ENCODE data around the gene ATAD1. TPM values are rescaled to one million over a fixed set of nuclear protein-coding genes. Genes with fewer than 3 reads are reported as not detected.
A peak's percentile ranks its signal among the peaks of the same experiment; 100 is the strongest.

Gene ATAD1
- total and polyA plus RNA-seq, 7 donors: 6.9 to 45.3 (median 28.0) TPM

GRCh38 chr10:87818505-87819288, 671 bp upstream of the ATAD1 start:
- peaks cover 0 to 39% (median 22%) of the 10 kb centered on the region in 4 donors for H3K4me1 ChIP-seq
- peak overlapping the region; percentile 63 to 70 (median 67) for H3K4me3 ChIP-seq
- WGBS, 2 donors: 9 to 19% methylated on average over 29 of the region's 29 CpGs
- peak overlapping the region; percentile 82 to 85 (median 83) for H3K27ac ChIP-seq
- H3K27me3 ChIP-seq: no peaks in the 10 kb centered on the region
- no peaks in the 10 kb centered on the region for H3K9me3 ChIP-seq
- intact Hi-C loops (cut with DNase I): loop anchor here (2.0 kb wide), 1 partner anchor 44 kb away; the partner anchor contains the start of genes KLLN and PTEN
- no peak for TF ChIP-seq CTCF (IDR thresholded peaks at IDR 0.05)
- TF ChIP-seq POLR2AphosphoS5 (IDR thresholded peaks at IDR 0.05): no peak
- no peak for TF ChIP-seq POLR2A (IDR thresholded peaks at IDR 0.05)
- TF ChIP-seq EP300 (IDR thresholded peaks at IDR 0.05): no peak
- peak; percentile 56 for DNase-seq
- H3K36me3 ChIP-seq: no peaks in the 10 kb centered on the region

DNA sequence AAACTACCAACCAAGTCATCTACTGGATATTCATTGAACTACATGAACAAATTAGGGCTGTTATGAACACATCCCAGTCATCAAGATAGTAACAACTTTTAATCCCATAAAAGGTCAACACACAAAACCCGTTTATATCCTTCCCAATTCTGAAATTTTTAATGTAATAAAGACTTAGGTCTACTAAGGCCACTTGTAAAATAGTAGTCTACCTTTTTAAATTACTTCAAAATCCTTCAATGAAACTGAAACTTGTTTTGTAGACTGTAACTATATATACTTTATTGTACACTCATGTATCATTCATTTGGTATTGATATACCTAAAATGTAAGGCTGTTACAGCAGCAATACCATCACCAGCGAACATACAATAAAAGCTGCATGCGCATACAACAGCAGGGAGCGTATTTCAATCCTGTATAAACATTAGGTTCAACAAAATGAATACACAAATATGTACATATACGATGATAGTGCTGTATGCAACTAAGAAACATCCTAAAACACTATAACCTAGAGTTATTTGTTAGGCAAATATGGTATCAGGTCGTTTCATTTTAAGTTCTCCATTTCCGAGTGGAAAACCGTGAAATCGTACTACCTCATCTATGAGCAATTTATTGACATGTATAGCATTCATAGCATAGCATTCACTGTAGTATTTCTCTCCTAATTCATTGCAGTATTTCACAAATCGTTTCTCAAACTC, 973 bp downstream of the ATAD1 start:
- intact Hi-C loops (cut with DNase I): no loop called here
- Histone ChIP-seq H3K27ac (peak overlapping the region; percentile 82 to 85 (median 83)), H3K27me3 (no peaks in the 10 kb centered on the region), H3K36me3 (peaks cover 0 to 11% (median 0%) of the 10 kb centered on the region in 4 donors), H3K4me1 (peaks cover 0 to 39% (median 22%) of the 10 kb centered on the region in 4 donors), H3K4me3 (peak overlapping the region; percentile 63 to 70 (median 67)), H3K9me3 (no peaks in the 10 kb centered on the region)
- no peak for TF ChIP-seq EP300 (IDR thresholded peaks at IDR 0.05)
- no peak for TF ChIP-seq CTCF (IDR thresholded peaks at IDR 0.05)
- TF ChIP-seq POLR2A (IDR thresholded peaks at IDR 0.05): no peak
- TF ChIP-seq POLR2AphosphoS5 (IDR thresholded peaks at IDR 0.05): no peak
- WGBS, 2 donors: 4 to 23% methylated on average over 10 of the region's 10 CpGs
- DNase-seq: no peak

- DNase-seq: no peak
- WGBS, 2 donors: 23 to 58% methylated on average over 9 of the region's 9 CpGs
- Histone ChIP-seq H3K36me3 (peaks cover 0 to 11% (median 0%) of the 10 kb centered on the region in 4 donors), H3K9me3 (no peaks in the 10 kb centered on the region), H3K27ac (no peak overlapping the region), H3K4me3 (peak overlapping the region in 2 of 4 donors; percentile 67 to 70), H3K4me1 (peaks cover 0 to 39% (median 22%) of the 10 kb centered on the region in 4 donors), H3K27me3 (no peaks in the 10 kb centered on the region)
- TF ChIP-seq POLR2AphosphoS5 (IDR thresholded peaks at IDR 0.05) (no peak), EP300 (IDR thresholded peaks at IDR 0.05) (no peak), POLR2A (IDR thresholded peaks at IDR 0.05) (no peak), CTCF (IDR thresholded peaks at IDR 0.05) (no peak)
- intact Hi-C loops (cut with DNase I): no loop called here
These were observed 1.7 kb downstream of the ATAD1 start for GRCh38 chr10:87816163-87816897.

- Histone ChIP-seq H3K27ac (no peak overlapping the region), H3K36me3 (peaks cover 0 to 14% (median 0%) of the 10 kb centered on the region in 4 donors), H3K4me3 (no peak overlapping the region), H3K27me3 (no peaks in the 10 kb centered on the region), H3K4me1 (peaks cover 0 to 10% (median 3%) of the 10 kb centered on the region in 4 donors), H3K9me3 (peaks cover 0 to 4% (median 0%) of the 10 kb centered on the region in 4 donors)
- DNase-seq: no peak
- TF ChIP-seq EP300 (IDR thresholded peaks at IDR 0.05) (no peak), CTCF (IDR thresholded peaks at IDR 0.05) (no peak), POLR2A (IDR thresholded peaks at IDR 0.05) (no peak), POLR2AphosphoS5 (IDR thresholded peaks at IDR 0.05) (no peak)
- 80 to 96% methylated on average over 2 of the region's 2 CpGs for WGBS, 2 donors
- intact Hi-C loops (cut with DNase I): no loop called here
These were observed 13.0 kb downstream of the ATAD1 start for GRCh38 chr10:87804939-87805569.

Data from sigmoid colon (tissue), 7 donors.